Endothelial cell of umbilical vein (primary cell): Measurements from ENCODE around the gene MN1. TPM values are rescaled to one million over a fixed set of nuclear protein-coding genes. Genes with fewer than 3 reads are reported as not detected.

ENCODE experiments used
- BruUV-seq: library from RNA; stranded (reverse); fragments of 400-500 nt; replicated peaks from 2 replicates; lab custom pipeline; 2021; lab: Mats Ljungman, UMichigan
- CTCF ChIA-PET: fragments of 300-600, 350-600 bp; sonication (Branson Sonifier 250); formaldehyde crosslinking; loops from one replicate; lab custom pipeline; 2021; ENCODE audit warnings: antibody characterized with exemption, inconsistent platforms; lab: Charles Lee
- POLR2A ChIA-PET: fragments of 300-600, 350-600 bp; sonication (Branson Sonifier 250); formaldehyde crosslinking; loops from one replicate; lab custom pipeline; 2021; ENCODE audit warnings: antibody characterized with exemption, inconsistent platforms; lab: Charles Lee
- DNase-seq: peaks from one replicate; pipeline ENCODE4 v3.0.0-alpha.2; 2011; ENCODE audit warnings: low read depth, low spot score
- FAIRE-seq: peaks from 2 replicates; lab custom pipeline; 2011; peaks lifted over from hg19 to GRCh38; lab: Jason Lieb, UNC
- H2AFZ ChIP-seq: 2 replicates; pipeline ENCODE4 v1.6.0; 2012; ENCODE audit warnings: low read depth, low read length, control low read depth, inconsistent platforms
- H3K27ac ChIP-seq: 2 replicates; pipeline ENCODE4 v1.5.1; 2011; ENCODE audit warnings: low read depth, mild to moderate bottlenecking, control low read depth, low read length, moderate library complexity; ENCODE audit not compliant: insufficient read depth
- H3K27me3 ChIP-seq, 2 experiments: 2 replicates each; pipeline versions ENCODE4 v1.6.0 to v1.6.1; 2011; ENCODE audit warnings: low read length in 2 of 2, mixed read lengths in 1 of 2; ENCODE audit not compliant: control insufficient read depth in 2 of 2, insufficient read depth in 2 of 2
- H3K36me3 ChIP-seq, 2 experiments: 2 replicates in 1 of 2; 3 replicates in 1 of 2; pipeline ENCODE4 v1.5.1; 2011; ENCODE audit warnings: low read length in 2 of 2, mild to moderate bottlenecking in 1 of 2, moderate library complexity in 1 of 2; ENCODE audit not compliant: control insufficient read depth in 2 of 2, insufficient read depth in 2 of 2; ENCODE audit errors: extremely low read depth in 1 of 2
- H3K4me1 ChIP-seq: 3 replicates; pipeline ENCODE4 v1.5.1; 2011; ENCODE audit warnings: mild to moderate bottlenecking, low read length; ENCODE audit not compliant: control insufficient read depth, insufficient read depth; ENCODE audit errors: extremely low read depth
- H3K4me2 ChIP-seq: 2 replicates; pipeline ENCODE4 v1.6.1; 2011; ENCODE audit warnings: low read length, control low read depth, mixed read lengths; ENCODE audit not compliant: insufficient read depth
- H3K4me3 ChIP-seq, 3 experiments: fragments of 200-600 bp in 1 of 3; sonication (generic), shearing (Covaris generic) in 1 of 3; replicated peaks in 1 of 3; 2 replicates each; pipeline ENCODE4 v1.5.1; 2011 to 2016; ENCODE audit warnings: control low read depth in 3 of 3, low read length in 3 of 3, mild to moderate bottlenecking in 2 of 3, inconsistent platforms in 1 of 3, low read depth in 1 of 3, moderate library complexity in 1 of 3; ENCODE audit not compliant: insufficient read depth in 1 of 3
- H3K79me2 ChIP-seq: 2 replicates; pipeline ENCODE4 v1.6.0; 2012; ENCODE audit warnings: low read length, inconsistent platforms; ENCODE audit not compliant: control insufficient read depth, insufficient read depth
- H3K9ac ChIP-seq: replicated peaks from 2 replicates; pipeline ENCODE3; 2011; ENCODE audit warnings: low read length, control low read depth; ENCODE audit not compliant: insufficient read depth; ENCODE audit errors: extremely low read depth
- H3K9me1 ChIP-seq: replicated peaks from 3 replicates; pipeline ENCODE4 v1.6.0; 2011; ENCODE audit warnings: mild to moderate bottlenecking, low read length; ENCODE audit not compliant: control insufficient read depth, insufficient read depth; ENCODE audit errors: extremely low read depth
- H3K9me3 ChIP-seq: replicated peaks from 2 replicates; pipeline ENCODE4 v1.5.1; 2012; ENCODE audit warnings: low read length, inconsistent platforms; ENCODE audit not compliant: control insufficient read depth, insufficient read depth
- H4K20me1 ChIP-seq: replicated peaks from 2 replicates; pipeline ENCODE3; 2011; ENCODE audit warnings: mild to moderate bottlenecking, low read length; ENCODE audit not compliant: control insufficient read depth, insufficient read depth; ENCODE audit errors: extremely low read depth
- CTCF ChIP-seq, 2 donors: IDR thresholded peaks; 1 replicate in 1 of 2; 2 replicates in 1 of 2; pipeline ENCODE4 v1.5.1; 2011; ENCODE audit warnings: low read length in 2 of 2, mild to moderate bottlenecking in 2 of 2, moderate library complexity in 2 of 2, control low read depth in 1 of 2, inconsistent platforms in 1 of 2, low read depth in 1 of 2; ENCODE audit not compliant: insufficient read depth in 1 of 2; ENCODE audit errors: extremely low read depth in 1 of 2
- EZH2 ChIP-seq: IDR thresholded peaks from 2 replicates; pipeline ENCODE4 v1.6.1; 2012; ENCODE audit warnings: borderline replicate concordance, low read depth, mild to moderate bottlenecking, moderate library complexity, low read length, inconsistent platforms; ENCODE audit not compliant: severe bottlenecking
- MAX ChIP-seq: IDR thresholded peaks from 2 replicates; pipeline ENCODE4 v1.6.1; 2011; ENCODE audit not compliant: insufficient read depth, insufficient read length
- MYC ChIP-seq: IDR thresholded peaks from one replicate; pipeline ENCODE4 v1.6.1; 2011; ENCODE audit warnings: mild to moderate bottlenecking, low read depth, low read length
- POLR2A ChIP-seq: IDR thresholded peaks from 2 replicates; pipeline ENCODE4 v1.6.1; 2012; ENCODE audit warnings: low read depth, mild to moderate bottlenecking, control low read depth, low read length
- dilution Hi-C: fragments of 300-500 bp; cut with MboI; formaldehyde crosslinking; loops from one replicate; pipeline ENCODE4 v1.15.0; 2019; ENCODE audit warnings: low sequenced_read_pairs; ENCODE audit not compliant: extremely low pct_ligation_motif_present
- intact Hi-C: fragments of 100-400 bp; cut with micrococcal nuclease; formaldehyde crosslinking; loops from one replicate; pipeline ENCODE4 v1.10.0; 2022
- polyA plus RNA-seq, 4 experiments: library from polyadenylated mRNA; depleted of rRNA in 3 of 4; stranded (reverse) in 3 of 4; unstranded in 1 of 4; fragments of >200 nt; gene quantifications; 2 replicates each; pipeline versions ENCODE4 v1.2.1 to v1.2.3, GENCODE V29; 2011 to 2012; ENCODE audit warnings: missing spikeins in 1 of 4
- total RNA-seq: library from RNA; stranded (reverse); gene quantifications from 2 replicates; pipeline ENCODE4 v1.2.3, GENCODE V29; 2021

Gene MN1
- total and polyA plus RNA-seq, 2 donors (not counting 3 experiments of a cell fraction or from before 2014, with no cell fraction given) = 3.8 to 5.2 TPM

- no TSS peak for BruUV-seq
- Histone ChIP-seq H3K79me2 (no peaks in the 10 kb centered on the region), H3K4me3 (no peak overlapping the region), H3K9me3 (no peaks in the 10 kb centered on the region), H3K9ac (no peak overlapping the region), H3K4me1 (no peaks in the 10 kb centered on the region), H3K9me1 (no peaks in the 10 kb centered on the region), H3K4me2 (no peak overlapping the region), H3K36me3 (peaks cover 0 to 3% of the 10 kb centered on the region in 2 experiments), H2AFZ (no peak overlapping the region), H3K27me3 (no peaks in the 10 kb centered on the region), H3K27ac (no peak overlapping the region), H4K20me1 (no peaks in the 10 kb centered on the region)
- CTCF ChIA-PET = interaction anchor here (1.5 to 1.7 kb wide), 2 partner anchors 11 to 14 kb away, joined by 3 to 6 read pairs; no protein-coding TSS in a partner anchor
- DNase-seq (no peak), FAIRE-seq (no peak)
- intact Hi-C loops (no loop called here), dilution Hi-C loops (no loop called here)
- TF ChIP-seq MYC (no peak), MAX (no peak), POLR2A (no peak), EZH2 (no peak), CTCF (IDR thresholded peaks at IDR 0.05; ENCODE audit: extremely low read depth in 1 of 2, insufficient read depth in 1 of 2, low read depth in 1 of 2, low read length in 2 of 2) (no peak)
- POLR2A ChIA-PET = no interaction called here
Observed at GRCh38 chr22:27839057-27839660, 37.6 kb upstream of the MN1 start.

- no peak for FAIRE-seq
- no peaks in the 10 kb centered on the region for H4K20me1 ChIP-seq
- H3K9ac ChIP-seq = no peak overlapping the region
- no peaks in the 10 kb centered on the region for H3K9me3 ChIP-seq
- dilution Hi-C loops (no loop called here), intact Hi-C loops (no loop called here)
- no peak overlapping the region for H2AFZ ChIP-seq
- H3K27me3 ChIP-seq = no peaks in the 10 kb centered on the region
- POLR2A ChIA-PET = no interaction called here
- no peak overlapping the region for H3K4me3 ChIP-seq
- H3K79me2 ChIP-seq = no peaks in the 10 kb centered on the region
- H3K9me1 ChIP-seq = no peaks in the 10 kb centered on the region
- no peak for TF ChIP-seq MAX
- H3K27ac ChIP-seq = no peak overlapping the region
- no peak overlapping the region for H3K4me2 ChIP-seq
- BruUV-seq = no TSS peak
- no peaks in the 10 kb centered on the region for H3K36me3 ChIP-seq
- no peak for DNase-seq
- H3K4me1 ChIP-seq = no peaks in the 10 kb centered on the region
- CTCF ChIA-PET = no interaction called here
Observed at GRCh38 chr22:27836181-27836580, 34.6 kb upstream of the MN1 start.
